CD14-positive monocyte (primary cell): ENCODE results near the gene KLHDC7B. TPM values are rescaled to one million over a fixed set of nuclear protein-coding genes. Genes with fewer than 3 reads are reported as not detected.

Source experiments
- DNase-seq, 3 donors: peaks; one replicate each; pipeline ENCODE4 v3.0.0-alpha.2; 2011 to 2022
- H2AFZ ChIP-seq: 2 replicates; pipeline ENCODE4 v1.6.0; 2012; ENCODE audit warnings: mild to moderate bottlenecking, low read depth, low read length, inconsistent platforms; ENCODE audit not compliant: insufficient read depth, poor library complexity, severe bottlenecking
- H3K27ac ChIP-seq, 2 donors: 1 replicate in 1 of 2; 2 replicates in 1 of 2; pipeline ENCODE4 v1.5.1; 2012 to 2013; ENCODE audit warnings: low read length in 2 of 2, control low read depth in 1 of 2, inconsistent platforms in 1 of 2, low read depth in 1 of 2, mild to moderate bottlenecking in 1 of 2
- H3K27me3 ChIP-seq, 2 donors: one replicate each; pipeline versions ENCODE4 v1.6.0 to v1.6.1; 2011 to 2013; ENCODE audit warnings: low read length in 2 of 2; ENCODE audit not compliant: control insufficient read depth in 2 of 2, insufficient read depth in 2 of 2
- H3K36me3 ChIP-seq, 2 donors: replicated peaks in 1 of 2; 1 replicate in 1 of 2; 2 replicates in 1 of 2; pipeline versions ENCODE4 v1.5.1 to v1.6.1; 2012 to 2013; ENCODE audit warnings: low read length in 2 of 2, control low read depth in 1 of 2, inconsistent platforms in 1 of 2, mild to moderate bottlenecking in 1 of 2; ENCODE audit not compliant: insufficient read depth in 2 of 2, control insufficient read depth in 1 of 2
- H3K4me1 ChIP-seq, 2 donors: 1 replicate in 1 of 2; 2 replicates in 1 of 2; pipeline versions ENCODE4 v1.5.1 to v1.6.1; 2012 to 2013; ENCODE audit warnings: low read length in 2 of 2, control low read depth in 1 of 2, inconsistent platforms in 1 of 2, mild to moderate bottlenecking in 1 of 2, moderate library complexity in 1 of 2; ENCODE audit not compliant: insufficient read depth in 2 of 2, control insufficient read depth in 1 of 2
- H3K4me2 ChIP-seq: replicated peaks from 2 replicates; pipeline ENCODE3; 2012; ENCODE audit warnings: low read length, moderate library complexity, mild to moderate bottlenecking; ENCODE audit not compliant: poor library complexity, severe bottlenecking; ENCODE audit errors: extremely low read depth
- H3K4me3 ChIP-seq, 3 experiments: fragments of 200-600 bp in 1 of 3; sonication (generic) in 1 of 3; replicated peaks in 1 of 3; 1 replicate in 2 of 3; 2 replicates in 1 of 3; pipeline ENCODE4 v1.5.1; 2011 to 2013; ENCODE audit warnings: low read length in 3 of 3, mild to moderate bottlenecking in 3 of 3, control low read depth in 2 of 3, low read depth in 2 of 3, inconsistent platforms in 1 of 3, moderate library complexity in 1 of 3
- H3K79me2 ChIP-seq: 2 replicates; pipeline ENCODE4 v1.6.0; 2012; ENCODE audit warnings: mild to moderate bottlenecking, control low read depth, inconsistent platforms, low read length, moderate library complexity; ENCODE audit not compliant: insufficient read depth
- H3K9ac ChIP-seq: 2 replicates; pipeline ENCODE4 v1.6.0; 2017; ENCODE audit warnings: low read length, mild to moderate bottlenecking; ENCODE audit not compliant: insufficient read depth, poor library complexity, severe bottlenecking
- H3K9me3 ChIP-seq, 2 donors: replicated peaks in 1 of 2; 1 replicate in 1 of 2; 2 replicates in 1 of 2; pipeline versions ENCODE4 v1.5.1 to v1.6.1; 2012 to 2013; ENCODE audit warnings: low read length in 2 of 2, control low read depth in 1 of 2; ENCODE audit not compliant: control insufficient read depth in 1 of 2, insufficient read depth in 1 of 2
- H4K20me1 ChIP-seq: 2 replicates; pipeline ENCODE4 v1.6.0; 2012; ENCODE audit warnings: mild to moderate bottlenecking, low read length, control low read depth, moderate library complexity; ENCODE audit not compliant: insufficient read depth
- H3K27ac Mint-ChIP-seq, 7 donors: one replicate each; pipeline ENCODE4 v1.8.0; 2020; ENCODE audit warnings: mild to moderate bottlenecking in 7 of 7, mixed read lengths in 7 of 7, moderate library complexity in 6 of 7, inconsistent platforms in 2 of 7
- H3K27me3 Mint-ChIP-seq, 3 donors: one replicate each; pipeline ENCODE4 v1.8.0; 2021 to 2022; ENCODE audit warnings: low read depth in 3 of 3, mild to moderate bottlenecking in 3 of 3, mixed read lengths in 3 of 3, moderate library complexity in 3 of 3, inconsistent platforms in 1 of 3
- H3K36me3 Mint-ChIP-seq, 2 donors: one replicate each; pipeline ENCODE4 v1.8.0; 2020; ENCODE audit warnings: mixed read lengths in 2 of 2, inconsistent platforms in 1 of 2, mild to moderate bottlenecking in 1 of 2
- H3K4me1 Mint-ChIP-seq: one replicate; pipeline ENCODE4 v1.8.0; 2020; ENCODE audit warnings: mild to moderate bottlenecking, mixed read lengths
- H3K4me3 Mint-ChIP-seq, 2 donors: one replicate each; pipeline ENCODE4 v1.8.0; 2020; ENCODE audit warnings: mild to moderate bottlenecking in 2 of 2, mixed read lengths in 2 of 2, moderate library complexity in 1 of 2
- H3K9me3 Mint-ChIP-seq, 7 donors: one replicate each; pipeline ENCODE4 v1.8.0; 2020 to 2022; ENCODE audit warnings: mixed read lengths in 7 of 7, mild to moderate bottlenecking in 6 of 7, moderate library complexity in 6 of 7, inconsistent platforms in 2 of 7
- CTCF ChIP-seq: fragments of 200-600 bp; IDR thresholded peaks from one replicate; pipeline ENCODE4 v1.8.0; 2022; ENCODE audit warnings: antibody characterized with exemption, mild to moderate bottlenecking
- WGBS: methylation state at CpG from one replicate; pipeline ENCODE4 v1.1.5; 2013; ENCODE audit warnings: missing lambda C conversion rate; ENCODE audit not compliant: insufficient coverage; 5-methylcytosine and 5-hydroxymethylcytosine counted together
- intact Hi-C, 2 donors: fragments of 100-400 bp; cut with micrococcal nuclease; formaldehyde crosslinking; loops; one replicate each; pipeline versions ENCODE4 v1.15.0 to v1.15.1; 2023
- polyA plus RNA-seq, 3 donors: library from polyadenylated mRNA; depleted of rRNA in 1 of 3; unstranded in 2 of 3; stranded (reverse) in 1 of 3; fragments of 300-500 nt in 2 of 3; fragments of >200 nt in 1 of 3; fragmentation: Illumina TruSeq in 2 of 3; gene quantifications; 1 replicate in 2 of 3; 2 replicates in 1 of 3; pipeline ENCODE4 v1.2.3, GENCODE V29; 2012 to 2021

KLHDC7B gene
- polyA plus RNA-seq, 3 donors, result 0.88 to 4.3 (median 1.4) TPM

GRCh38 chr22:50585781-50586180, 40.1 kb downstream of the KLHDC7B start:
- H3K4me1 ChIP-seq, result peaks cover 17 to 25% of the 10 kb centered on the region in 2 donors
- no peak overlapping the region for H3K27ac ChIP-seq
- no peak overlapping the region for H3K9ac ChIP-seq
- H3K4me3 Mint-ChIP-seq, result no peak overlapping the region
- no peak overlapping the region for H3K27ac Mint-ChIP-seq
- peaks cover 17% of the 10 kb centered on the region for H3K4me1 Mint-ChIP-seq
- H3K27me3 Mint-ChIP-seq, result peaks cover 5 to 15% (median 12%) of the 10 kb centered on the region in 3 donors
- no peaks in the 10 kb centered on the region for H3K9me3 ChIP-seq
- H2AFZ ChIP-seq, result no peak overlapping the region
- WGBS, result 98% methylated on average over 7 of the region's 8 CpGs
- no peaks in the 10 kb centered on the region for H3K9me3 Mint-ChIP-seq
- peaks cover 0 to 3% of the 10 kb centered on the region in 2 donors for H3K27me3 ChIP-seq
- intact Hi-C loops, result no loop called here
- peaks cover 21% of the 10 kb centered on the region for H3K79me2 ChIP-seq
- no peak overlapping the region for H3K4me3 ChIP-seq
- peaks cover 0 to 5% of the 10 kb centered on the region in 2 donors for H3K36me3 ChIP-seq
- no peak for TF ChIP-seq CTCF
- peaks cover 7 to 11% of the 10 kb centered on the region in 2 donors for H3K36me3 Mint-ChIP-seq
- no peak overlapping the region for H3K4me2 ChIP-seq
- H4K20me1 ChIP-seq, result peaks cover 14% of the 10 kb centered on the region
- DNase-seq, result no peak

GRCh38 chr22:50586416-50586815, 40.7 kb downstream of the KLHDC7B start:
- H3K36me3 Mint-ChIP-seq, result peaks cover 2 to 5% of the 10 kb centered on the region in 2 donors
- peak overlapping the region in 1 of 7 donors; percentile 10 for H3K27ac Mint-ChIP-seq
- no peak overlapping the region for H2AFZ ChIP-seq
- H3K79me2 ChIP-seq, result peaks cover 17% of the 10 kb centered on the region
- 95% methylated on average over 4 of the region's 5 CpGs for WGBS
- no peak overlapping the region for H3K27ac ChIP-seq
- H3K9ac ChIP-seq, result no peak overlapping the region
- H3K4me3 Mint-ChIP-seq, result no peak overlapping the region
- TF ChIP-seq CTCF, result no peak
- H3K4me2 ChIP-seq, result no peak overlapping the region
- H3K9me3 ChIP-seq, result no peaks in the 10 kb centered on the region
- H3K4me3 ChIP-seq, result no peak overlapping the region
- H3K27me3 Mint-ChIP-seq, result peaks cover 4 to 15% (median 12%) of the 10 kb centered on the region in 3 donors
- H3K36me3 ChIP-seq, result no peaks in the 10 kb centered on the region
- H3K9me3 Mint-ChIP-seq, result no peaks in the 10 kb centered on the region
- intact Hi-C loops, result no loop called here
- peaks cover 0 to 3% of the 10 kb centered on the region in 2 donors for H3K27me3 ChIP-seq
- H4K20me1 ChIP-seq, result peaks cover 7% of the 10 kb centered on the region
- DNase-seq, result no peak
- peaks cover 15 to 20% of the 10 kb centered on the region in 2 donors for H3K4me1 ChIP-seq
- peaks cover 14% of the 10 kb centered on the region for H3K4me1 Mint-ChIP-seq
